WTC11 (cell line): Measurements from ENCODE around the gene TTC4. TPM values are rescaled to one million over a fixed set of nuclear protein-coding genes. Genes with fewer than 3 reads are reported as not detected.

Experiments used
- ATAC-seq: fragments of 200-7000 bp; cut with Tn5 transposase; 2 replicates; pipeline ENCODE4 v1.10.0; 2021; ENCODE audit warnings: mild to moderate bottlenecking, moderate library complexity
- CTCF ChIA-PET: fragments of 300-600 bp; sonication (Branson Sonifier 250); formaldehyde crosslinking; loops from one replicate; lab custom pipeline; 2021; ENCODE audit warnings: antibody characterized with exemption; lab: Charles Lee
- POLR2A ChIA-PET: fragments of 350-600 bp; sonication (Branson Sonifier 250); formaldehyde crosslinking; loops from one replicate; lab custom pipeline; 2021; ENCODE audit warnings: antibody characterized with exemption; lab: Charles Lee
- DNase-seq: peaks from one replicate; pipeline ENCODE4 v3.0.0; 2021; ENCODE audit warnings: low spot score
- H3K27ac Mint-ChIP-seq: 2 replicates; pipeline ENCODE4 v1.8.0; 2021; ENCODE audit warnings: mixed read lengths
- H3K27me3 Mint-ChIP-seq: 2 replicates; pipeline ENCODE4 v1.8.0; 2021; ENCODE audit warnings: low read depth, mild to moderate bottlenecking, moderate library complexity, mixed read lengths
- H3K36me3 Mint-ChIP-seq: 2 replicates; pipeline ENCODE4 v1.8.0; 2021; ENCODE audit warnings: mixed read lengths
- H3K4me1 Mint-ChIP-seq: 2 replicates; pipeline ENCODE4 v1.8.0; 2022; ENCODE audit warnings: mixed read lengths
- H3K4me3 Mint-ChIP-seq: 2 replicates; pipeline ENCODE4 v1.8.0; 2021; ENCODE audit warnings: mild to moderate bottlenecking, moderate library complexity, mixed read lengths
- H3K9me3 Mint-ChIP-seq: 2 replicates; pipeline ENCODE4 v1.8.0; 2021; ENCODE audit warnings: mixed read lengths
- AFF4 ChIP-seq: sonication (generic); formaldehyde crosslinking; IDR thresholded peaks from 2 replicates; pipeline ENCODE4 v1.8.1; 2023; ENCODE audit warnings: mild to moderate bottlenecking, missing genetic modification reagents, borderline replicate concordance
- ATF2 ChIP-seq: sonication (generic); formaldehyde crosslinking; IDR thresholded peaks from 2 replicates; pipeline ENCODE4 v1.8.1; 2022; ENCODE audit warnings: low read depth, missing genetic modification reagents, borderline replicate concordance
- CBFB ChIP-seq: sonication (generic); formaldehyde crosslinking; IDR thresholded peaks from 2 replicates; pipeline ENCODE4 v1.8.1; 2022; ENCODE audit warnings: mild to moderate bottlenecking, low read depth, missing genetic modification reagents
- CDX4 ChIP-seq: fragments of 250-450 bp; sonication (Bioruptor Pico); IDR thresholded peaks from 2 replicates; pipeline ENCODE4 v1.9.0; 2021; ENCODE audit warnings: moderate library complexity, mild to moderate bottlenecking, inconsistent platforms, borderline replicate concordance
- CREM ChIP-seq: sonication (generic); formaldehyde crosslinking; IDR thresholded peaks from 2 replicates; pipeline ENCODE4 v1.8.1; 2022; ENCODE audit warnings: mild to moderate bottlenecking, missing genetic modification reagents, moderate library complexity
- ESRRA ChIP-seq: sonication (generic); formaldehyde crosslinking; IDR thresholded peaks from 2 replicates; pipeline ENCODE4 v1.8.1; 2022; ENCODE audit warnings: mild to moderate bottlenecking, missing genetic modification reagents, borderline replicate concordance
- ETV6 ChIP-seq: sonication (generic); formaldehyde crosslinking; IDR thresholded peaks from 2 replicates; pipeline ENCODE4 v1.8.1; 2022; ENCODE audit warnings: mild to moderate bottlenecking, missing genetic modification reagents
- FOXK1 ChIP-seq: sonication (generic); formaldehyde crosslinking; IDR thresholded peaks from 2 replicates; pipeline ENCODE4 v1.8.0; 2022; ENCODE audit warnings: mild to moderate bottlenecking, moderate library complexity, missing genetic modification reagents
- GABPB1 ChIP-seq: sonication (generic); formaldehyde crosslinking; IDR thresholded peaks from 2 replicates; pipeline ENCODE4 v1.8.1; 2023; ENCODE audit warnings: mild to moderate bottlenecking, missing genetic modification reagents
- GTF2I ChIP-seq: fragments of 250-450 bp; sonication (Bioruptor Pico); conservative IDR thresholded peaks from 2 replicates; pipeline ENCODE4 v1.4.0; 2021; ENCODE audit warnings: mild to moderate bottlenecking
- JUN ChIP-seq: sonication (generic); formaldehyde crosslinking; IDR thresholded peaks from 2 replicates; pipeline ENCODE4 v1.8.0; 2023; ENCODE audit warnings: mild to moderate bottlenecking, missing genetic modification reagents
- MYBL2 ChIP-seq: sonication (generic); formaldehyde crosslinking; IDR thresholded peaks from 2 replicates; pipeline ENCODE4 v1.8.1; 2023; ENCODE audit warnings: mild to moderate bottlenecking, moderate library complexity, missing genetic modification reagents
- NR1H2 ChIP-seq: sonication (generic); formaldehyde crosslinking; IDR thresholded peaks from 2 replicates; pipeline ENCODE4 v1.9.0; 2021; ENCODE audit warnings: mild to moderate bottlenecking, moderate library complexity, missing genetic modification reagents
- NR2C2 ChIP-seq: sonication (generic); formaldehyde crosslinking; IDR thresholded peaks from 2 replicates; pipeline ENCODE4 v1.8.0; 2022; ENCODE audit warnings: mild to moderate bottlenecking, missing genetic modification reagents
- PREB ChIP-seq: sonication (generic); formaldehyde crosslinking; IDR thresholded peaks from 2 replicates; pipeline ENCODE4 v1.8.1; 2022; ENCODE audit warnings: mild to moderate bottlenecking, missing genetic modification reagents, moderate library complexity, borderline replicate concordance
- SMAD3 ChIP-seq: sonication (generic); formaldehyde crosslinking; IDR thresholded peaks from 2 replicates; pipeline ENCODE4 v1.8.0; 2022; ENCODE audit warnings: missing genetic modification reagents, mild to moderate bottlenecking, borderline replicate concordance
- TP53 ChIP-seq: sonication (generic); formaldehyde crosslinking; IDR thresholded peaks from 2 replicates; pipeline ENCODE4 v1.8.1; 2023; ENCODE audit warnings: mild to moderate bottlenecking, missing genetic modification reagents
- ZBTB21 ChIP-seq: sonication (generic); formaldehyde crosslinking; IDR thresholded peaks from 2 replicates; pipeline ENCODE4 v1.8.1; 2023; ENCODE audit warnings: mild to moderate bottlenecking, missing genetic modification reagents, borderline replicate concordance
- ZMAT4 ChIP-seq: fragments of 250-450 bp; sonication (Bioruptor Pico); IDR thresholded peaks from 2 replicates; pipeline ENCODE4 v1.9.0; 2021; ENCODE audit warnings: mild to moderate bottlenecking
- ZNF232 ChIP-seq: sonication (generic); formaldehyde crosslinking; IDR thresholded peaks from 2 replicates; pipeline ENCODE4 v1.8.0; 2022; ENCODE audit warnings: mild to moderate bottlenecking, missing genetic modification reagents
- ZNF263 ChIP-seq: sonication (generic); formaldehyde crosslinking; IDR thresholded peaks from 2 replicates; pipeline ENCODE4 v1.8.1; 2022; ENCODE audit warnings: low read depth, mild to moderate bottlenecking, moderate library complexity, missing genetic modification reagents
- ZNF281 ChIP-seq: sonication (generic); formaldehyde crosslinking; IDR thresholded peaks from 2 replicates; pipeline ENCODE4 v1.8.0; 2023; ENCODE audit warnings: mild to moderate bottlenecking, missing genetic modification reagents
- ZNF317 ChIP-seq: sonication (generic); formaldehyde crosslinking; IDR thresholded peaks from 2 replicates; pipeline ENCODE4 v1.8.1; 2023; ENCODE audit warnings: low read depth, mild to moderate bottlenecking, moderate library complexity, missing genetic modification reagents, borderline replicate concordance
- ZNF396 ChIP-seq: fragments of 250-450 bp; sonication (Bioruptor Pico); IDR thresholded peaks from 2 replicates; pipeline ENCODE4 v1.8.0; 2021; ENCODE audit warnings: mild to moderate bottlenecking, moderate library complexity, borderline replicate concordance
- ZNF512 ChIP-seq: sonication (generic); formaldehyde crosslinking; IDR thresholded peaks from 2 replicates; pipeline ENCODE4 v1.8.1; 2022; ENCODE audit warnings: missing genetic modification reagents, borderline replicate concordance
- ZNF671 ChIP-seq: fragments of 250-450 bp; sonication (Bioruptor Pico); IDR thresholded peaks from 2 replicates; pipeline ENCODE4 v1.8.0; 2021; ENCODE audit warnings: mild to moderate bottlenecking
- total RNA-seq: library from RNA; stranded (reverse); gene quantifications from 3 replicates; pipeline ENCODE4 v1.2.3, GENCODE V29; 2021

The TTC4 gene
- total RNA-seq, 1 experiment from 2014 or later: 18.8 TPM

- Mint-ChIP-seq H3K36me3 (no peaks in the 10 kb centered on the region), H3K9me3 (no peaks in the 10 kb centered on the region), H3K27me3 (no peaks in the 10 kb centered on the region; the same call in 1 of the 2 replicates), H3K4me3 (no peak overlapping the region), H3K27ac (no peak overlapping the region), H3K4me1 (peaks cover 19% of the 10 kb centered on the region)
- TF ChIP-seq CBFB (no peak), CREM (CRISPR knock-in tag) (no peak), ZNF396 (no peak), GTF2I (CRISPR knock-in tag) (no peak), SMAD3 (CRISPR knock-in tag) (no peak), ZNF281 (no peak), TP53 (CRISPR knock-in tag) (no peak), AFF4 (no peak), ZNF232 (no peak), NR2C2 (CRISPR knock-in tag) (no peak), NR1H2 (CRISPR knock-in tag) (no peak), ZNF263 (CRISPR knock-in tag) (no peak), ESRRA (CRISPR knock-in tag) (no peak), ZBTB21 (no peak), ETV6 (CRISPR knock-in tag) (no peak), MYBL2 (no peak), CDX4 (no peak)
- ChIA-PET POLR2A (no interaction called here), CTCF (interaction anchor here (1.1 to 2.0 kb wide), 4 partner anchors 23 to 34 kb away, joined by 4 to 8 read pairs (median 6); partner anchors contain the start of gene TTC22)
- no peak for DNase-seq
- no peak for ATAC-seq
Observed at GRCh38 chr1:54766726-54767125, 51.1 kb downstream of the TTC4 start.

- ChIA-PET POLR2A (no interaction called here), CTCF (interaction anchor here (1.0 to 2.0 kb wide), 5 partner anchors 16 to 34 kb away, joined by 4 to 8 read pairs (median 5); no protein-coding TSS in a partner anchor)
- Mint-ChIP-seq H3K9me3 (no peaks in the 10 kb centered on the region), H3K27ac (no peak overlapping the region), H3K4me1 (peaks cover 19% of the 10 kb centered on the region), H3K27me3 (no peaks in the 10 kb centered on the region; the same call in 1 of the 2 replicates), H3K4me3 (no peak overlapping the region), H3K36me3 (no peaks in the 10 kb centered on the region)
- no peak for ATAC-seq
- DNase-seq: no peak
- TF ChIP-seq ZNF671 (CRISPR knock-in tag): no peak
- no peak for TF ChIP-seq GABPB1 (CRISPR knock-in tag)
- no peak for TF ChIP-seq JUN (CRISPR knock-in tag)
- no peak for TF ChIP-seq FOXK1 (CRISPR knock-in tag)
- no peak for TF ChIP-seq ZNF317 (CRISPR knock-in tag)
- TF ChIP-seq ZNF512 (CRISPR knock-in tag): no peak
- TF ChIP-seq PREB (CRISPR knock-in tag): no peak
- no peak for TF ChIP-seq ZMAT4
- no peak for TF ChIP-seq ATF2 (CRISPR knock-in tag)
Observed at GRCh38 chr1:54767526-54767925, 51.9 kb downstream of the TTC4 start.
